Effector memory CD8-positive, alpha-beta T cell (primary cell): Measurements from ENCODE around the gene TFF2.

Experiments
- ATAC-seq: fragments of 150-1000 bp; cut with Tn5 transposase; replicated peaks from 2 replicates; pipeline ENCODE4 v1.10.0; 2021; ENCODE audit warnings: mild to moderate bottlenecking, moderate library complexity
- DNase-seq, 3 experiments: peaks; one replicate each; pipeline ENCODE4 v3.0.0; 2021
- H3K27ac Mint-ChIP-seq, 2 donors: one replicate each; pipeline ENCODE4 v1.8.0; 2022; ENCODE audit warnings: mild to moderate bottlenecking in 2 of 2, mixed read lengths in 2 of 2, moderate library complexity in 2 of 2
- H3K27me3 Mint-ChIP-seq, 2 donors: one replicate each; pipeline ENCODE4 v1.8.0; 2022; ENCODE audit warnings: mixed read lengths in 2 of 2
- H3K36me3 Mint-ChIP-seq: one replicate; pipeline ENCODE4 v1.8.0; 2022; ENCODE audit warnings: mild to moderate bottlenecking, moderate library complexity, mixed read lengths; ENCODE audit not compliant: insufficient read depth
- H3K4me1 Mint-ChIP-seq, 2 donors: one replicate each; pipeline ENCODE4 v1.8.0; 2022; ENCODE audit warnings: low read depth in 2 of 2, mixed read lengths in 2 of 2
- H3K4me3 Mint-ChIP-seq, 2 donors: one replicate each; pipeline ENCODE4 v1.8.0; 2022; ENCODE audit warnings: mild to moderate bottlenecking in 2 of 2, mixed read lengths in 2 of 2, moderate library complexity in 2 of 2
- H3K9me3 Mint-ChIP-seq, 2 donors: one replicate each; pipeline ENCODE4 v1.8.0; 2022; ENCODE audit warnings: mixed read lengths in 2 of 2

TFF2 gene

GRCh38 chr21:42343556-42343955 lies 7.2 kb downstream of the TFF2 start:
- no peak for DNase-seq
- no peaks in the 10 kb centered on the region for H3K27me3 Mint-ChIP-seq
- no peak overlapping the region for H3K27ac Mint-ChIP-seq
- H3K4me3 Mint-ChIP-seq, result no peak overlapping the region
- H3K36me3 Mint-ChIP-seq, result no peaks in the 10 kb centered on the region
- ATAC-seq, result no peak
- H3K4me1 Mint-ChIP-seq, result peaks cover 1 to 2% of the 10 kb centered on the region in 2 donors
- H3K9me3 Mint-ChIP-seq, result no peaks in the 10 kb centered on the region

GRCh38 chr21:42343101-42343500 lies 7.7 kb downstream of the TFF2 start:
- H3K36me3 Mint-ChIP-seq, result no peaks in the 10 kb centered on the region
- H3K4me1 Mint-ChIP-seq, result peaks cover 2 to 6% of the 10 kb centered on the region in 2 donors
- DNase-seq, result no peak
- no peak for ATAC-seq
- H3K27me3 Mint-ChIP-seq, result peaks cover 0 to under 1% of the 10 kb centered on the region in 2 donors
- H3K4me3 Mint-ChIP-seq, result no peak overlapping the region
- no peak overlapping the region for H3K27ac Mint-ChIP-seq
- no peaks in the 10 kb centered on the region for H3K9me3 Mint-ChIP-seq

GRCh38 chr21:42341776-42342542 lies 8.8 kb downstream of the TFF2 start:
- H3K27me3 Mint-ChIP-seq, result peaks cover 4 to 9% of the 10 kb centered on the region in 2 donors
- no peaks in the 10 kb centered on the region for H3K9me3 Mint-ChIP-seq
- DNase-seq (no peak), ATAC-seq (no peak)
- H3K4me3 Mint-ChIP-seq, result no peak overlapping the region
- H3K36me3 Mint-ChIP-seq, result no peaks in the 10 kb centered on the region
- H3K4me1 Mint-ChIP-seq, result peaks cover 9 to 13% of the 10 kb centered on the region in 2 donors
- H3K27ac Mint-ChIP-seq, result no peak overlapping the region

- no peak overlapping the region for H3K27ac Mint-ChIP-seq
- H3K27me3 Mint-ChIP-seq, result peaks cover 9 to 11% of the 10 kb centered on the region in 2 donors
- no peaks in the 10 kb centered on the region for H3K36me3 Mint-ChIP-seq
- H3K4me1 Mint-ChIP-seq, result peaks cover 9 to 13% of the 10 kb centered on the region in 2 donors
- no peak overlapping the region for H3K4me3 Mint-ChIP-seq
- ATAC-seq, result no peak
- H3K9me3 Mint-ChIP-seq, result no peaks in the 10 kb centered on the region
- no peak for DNase-seq
Observed at GRCh38 chr21:42340187-42341050, 10.4 kb downstream of the TFF2 start.

GRCh38 chr21:42338729-42339715 lies 11.8 kb downstream of the TFF2 start:
- peaks cover 9 to 13% of the 10 kb centered on the region in 2 donors for H3K4me1 Mint-ChIP-seq
- H3K27me3 Mint-ChIP-seq, result peaks cover 9 to 14% of the 10 kb centered on the region in 2 donors
- no peak overlapping the region for H3K27ac Mint-ChIP-seq
- no peak for DNase-seq
- no peak overlapping the region for H3K4me3 Mint-ChIP-seq
- no peaks in the 10 kb centered on the region for H3K9me3 Mint-ChIP-seq
- ATAC-seq, result no peak
- peaks cover 1% of the 10 kb centered on the region for H3K36me3 Mint-ChIP-seq

- Mint-ChIP-seq H3K27me3 (peaks cover 9 to 20% of the 10 kb centered on the region in 2 donors), H3K27ac (no peak overlapping the region), H3K4me3 (no peak overlapping the region), H3K9me3 (no peaks in the 10 kb centered on the region), H3K36me3 (peaks cover 2% of the 10 kb centered on the region), H3K4me1 (peaks cover 7 to 13% of the 10 kb centered on the region in 2 donors)
- ATAC-seq (peak; percentile 100), DNase-seq (peak; percentile 80 to 83 (median 80))
Observed at GRCh38 chr21:42337830-42338728, 12.7 kb downstream of the TFF2 start.

- DNase-seq, result no peak
- no peak for ATAC-seq
- Mint-ChIP-seq H3K36me3 (peaks cover 2% of the 10 kb centered on the region), H3K9me3 (no peaks in the 10 kb centered on the region), H3K4me1 (peaks cover 7 to 13% of the 10 kb centered on the region in 2 donors), H3K27me3 (peaks cover 9 to 20% of the 10 kb centered on the region in 2 donors), H3K4me3 (no peak overlapping the region), H3K27ac (no peak overlapping the region)
Observed at GRCh38 chr21:42337276-42337675, 13.5 kb downstream of the TFF2 start.

- Mint-ChIP-seq H3K4me1 (peaks cover 7 to 13% of the 10 kb centered on the region in 2 donors), H3K27ac (no peak overlapping the region), H3K9me3 (peaks cover 5 to 7% of the 10 kb centered on the region in 2 donors), H3K4me3 (no peak overlapping the region), H3K27me3 (peaks cover 9 to 20% of the 10 kb centered on the region in 2 donors), H3K36me3 (peaks cover 2% of the 10 kb centered on the region)
- DNase-seq (no peak), ATAC-seq (no peak)
Observed at GRCh38 chr21:42336054-42336453, 14.7 kb downstream of the TFF2 start.

- Mint-ChIP-seq H3K27ac (no peak overlapping the region), H3K36me3 (peaks cover 2% of the 10 kb centered on the region), H3K9me3 (peaks cover 5 to 12% of the 10 kb centered on the region in 2 donors), H3K27me3 (peaks cover 13 to 18% of the 10 kb centered on the region in 2 donors), H3K4me3 (no peak overlapping the region), H3K4me1 (peaks cover 3 to 4% of the 10 kb centered on the region in 2 donors)
- ATAC-seq (no peak), DNase-seq (no peak)
Observed at GRCh38 chr21:42332557-42333317, 18.1 kb downstream of the TFF2 start.

GRCh38 chr21:42331660-42332059 lies 19.1 kb downstream of the TFF2 start:
- Mint-ChIP-seq H3K36me3 (peaks cover 2% of the 10 kb centered on the region), H3K4me1 (no peaks in the 10 kb centered on the region), H3K4me3 (no peak overlapping the region), H3K9me3 (peaks cover 5 to 12% of the 10 kb centered on the region in 2 donors), H3K27ac (no peak overlapping the region), H3K27me3 (peaks cover 8 to 16% of the 10 kb centered on the region in 2 donors)
- ATAC-seq (no peak), DNase-seq (no peak)

GRCh38 chr21:42330380-42331371 lies 20.1 kb downstream of the TFF2 start:
- H3K27me3 Mint-ChIP-seq, result peaks cover 13 to 14% of the 10 kb centered on the region in 2 donors
- peaks cover 5 to 12% of the 10 kb centered on the region in 2 donors for H3K9me3 Mint-ChIP-seq
- DNase-seq (no peak), ATAC-seq (no peak)
- H3K36me3 Mint-ChIP-seq, result peaks cover 2% of the 10 kb centered on the region
- no peak overlapping the region for H3K4me3 Mint-ChIP-seq
- peak overlapping the region in 1 of 2 donors; percentile 18 for H3K27ac Mint-ChIP-seq
- H3K4me1 Mint-ChIP-seq, result no peaks in the 10 kb centered on the region
